NB4 (cell line): ENCODE results near the gene KAT8.

Source experiments
- CTCF ChIP-seq: IDR thresholded peaks from one replicate; pipeline ENCODE4 v1.5.1; 2012; ENCODE audit warnings: low read depth, low read length
- POLR2A ChIP-seq: IDR thresholded peaks from 2 replicates; pipeline ENCODE4 v1.6.1; 2011; ENCODE audit warnings: mild to moderate bottlenecking; ENCODE audit not compliant: insufficient read length; ENCODE audit errors: extremely low read depth
- TF ChIP-seq, protein P1 (sequence below): IDR thresholded peaks from 2 replicates; pipeline ENCODE4 v1.6.1; 2011; ENCODE audit warnings: low read depth, low read length

GRCh38 chr16:31149332-31149731, 31.9 kb downstream of the KAT8 start:
- TF ChIP-seq CTCF (no peak), POLR2A (no peak)
- TF ChIP-seq, protein P1, sequence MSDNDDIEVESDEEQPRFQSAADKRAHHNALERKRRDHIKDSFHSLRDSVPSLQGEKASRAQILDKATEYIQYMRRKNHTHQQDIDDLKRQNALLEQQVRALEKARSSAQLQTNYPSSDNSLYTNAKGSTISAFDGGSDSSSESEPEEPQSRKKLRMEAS, result no peak
